ENCODE data around the gene LRRC56. TPM values are rescaled to one million over a fixed set of nuclear protein-coding genes. Genes with fewer than 3 reads are reported as not detected.

The LRRC56 gene
- total and polyA plus RNA-seq, 4 donors, result 0.08 to 0.46 (median 0.20) TPM

GRCh38 chr11:533586-534395 lies 3.5 kb upstream of the LRRC56 start:
- H3K27ac ChIP-seq (ENCODE audit: low read depth in 1 of 2, low read length in 2 of 2), result no peak overlapping the region
- 96% methylated on average over 37 of the region's 37 CpGs for WGBS
- peak overlapping the region in 1 of 2 donors; percentile 38 for H3K9ac ChIP-seq (ENCODE audit: low read depth in 1 of 2, low read length in 2 of 2)

GRCh38 chr11:534396-535209 lies 2.7 kb upstream of the LRRC56 start:
- H3K9me3 ChIP-seq (ENCODE audit: control insufficient read depth in 4 of 4, low read length in 3 of 4), result no peaks in the 10 kb centered on the region

More at GRCh38 chr11:533586-534395, 3.5 kb upstream of the LRRC56 start:
- H3K4me1 ChIP-seq (ENCODE audit: control insufficient read depth in 4 of 4, insufficient read depth in 4 of 4, low read length in 3 of 4), result peaks cover 8 to 34% (median 26%) of the 10 kb centered on the region in 4 donors
- no peaks in the 10 kb centered on the region for H3K27me3 ChIP-seq (ENCODE audit: control insufficient read depth in 4 of 4, insufficient read depth in 4 of 4, low read length in 3 of 4)
- peak overlapping the region in 1 of 3 donors; percentile 87 for H3K4me3 ChIP-seq (ENCODE audit: low read depth in 1 of 3, low read length in 3 of 3)
- H3K36me3 ChIP-seq (ENCODE audit: control insufficient read depth in 4 of 4, insufficient read depth in 3 of 4, low read depth in 1 of 4, low read length in 3 of 4), result peaks cover 0 to 11% (median 6%) of the 10 kb centered on the region in 4 donors
- TF ChIP-seq HNF4A (conservative IDR thresholded peaks at IDR 0.05) (no peak), RXRA (IDR thresholded peaks at IDR 0.05) (no peak), MAX (IDR thresholded peaks at IDR 0.05) (no peak)
- peak; percentile 32 for DNase-seq (ENCODE audit: low spot score)
- H3K9me3 ChIP-seq (ENCODE audit: control insufficient read depth in 4 of 4, low read length in 3 of 4), result no peaks in the 10 kb centered on the region

GRCh38 chr11:535210-535518 lies 2.2 kb upstream of the LRRC56 start:
- H3K36me3 ChIP-seq (ENCODE audit: control insufficient read depth in 4 of 4, insufficient read depth in 3 of 4, low read depth in 1 of 4, low read length in 3 of 4), result peaks cover 0 to 11% (median 6%) of the 10 kb centered on the region in 4 donors
- H3K27ac ChIP-seq (ENCODE audit: low read depth in 1 of 2, low read length in 2 of 2), result no peak overlapping the region
- no peak for DNase-seq (ENCODE audit: low spot score)
- H3K9me3 ChIP-seq (ENCODE audit: control insufficient read depth in 4 of 4, low read length in 3 of 4), result no peaks in the 10 kb centered on the region
- H3K27me3 ChIP-seq (ENCODE audit: control insufficient read depth in 4 of 4, insufficient read depth in 4 of 4, low read length in 3 of 4), result no peaks in the 10 kb centered on the region
- no peak overlapping the region for H3K9ac ChIP-seq (ENCODE audit: low read depth in 1 of 2, low read length in 2 of 2)
- H3K4me1 ChIP-seq (ENCODE audit: control insufficient read depth in 4 of 4, insufficient read depth in 4 of 4, low read length in 3 of 4), result peaks cover 8 to 34% (median 26%) of the 10 kb centered on the region in 4 donors
- peak overlapping the region in 2 of 3 donors; percentile 67 to 87 for H3K4me3 ChIP-seq (ENCODE audit: low read depth in 1 of 3, low read length in 3 of 3)
- TF ChIP-seq REST (IDR thresholded peaks at IDR 0.05), result no peak
- no peak for TF ChIP-seq NR2F2 (IDR thresholded peaks at IDR 0.05)
- TF ChIP-seq YY1 (IDR thresholded peaks at IDR 0.05), result no peak
- WGBS, result 1% methylated on average over 56 of the region's 56 CpGs

More at GRCh38 chr11:534396-535209, 2.7 kb upstream of the LRRC56 start:
- WGBS, result 12% methylated on average over 66 of the region's 66 CpGs
- H3K4me1 ChIP-seq (ENCODE audit: control insufficient read depth in 4 of 4, insufficient read depth in 4 of 4, low read length in 3 of 4), result peaks cover 8 to 34% (median 26%) of the 10 kb centered on the region in 4 donors
- peak overlapping the region in 2 of 3 donors; percentile 67 to 87 for H3K4me3 ChIP-seq (ENCODE audit: low read depth in 1 of 3, low read length in 3 of 3)
- no peak for TF ChIP-seq YY1 (IDR thresholded peaks at IDR 0.05)
- no peak for TF ChIP-seq RAD21 (IDR thresholded peaks at IDR 0.05)
- no peak for TF ChIP-seq FOXA1 (IDR thresholded peaks at IDR 0.05)
- H3K27ac ChIP-seq (ENCODE audit: low read depth in 1 of 2, low read length in 2 of 2), result no peak overlapping the region
- H3K9ac ChIP-seq (ENCODE audit: low read depth in 1 of 2, low read length in 2 of 2), result peak overlapping the region; percentile 38
- DNase-seq (ENCODE audit: low spot score), result peak; percentile 39
- no peaks in the 10 kb centered on the region for H3K27me3 ChIP-seq (ENCODE audit: control insufficient read depth in 4 of 4, insufficient read depth in 4 of 4, low read length in 3 of 4)
- H3K36me3 ChIP-seq (ENCODE audit: control insufficient read depth in 4 of 4, insufficient read depth in 3 of 4, low read depth in 1 of 4, low read length in 3 of 4), result peaks cover 0 to 11% (median 6%) of the 10 kb centered on the region in 4 donors

All from liver (tissue), 9 donors.